Measurements from ENCODE around the gene NHSL2.

GRCh38 chrX:72165551-72165950, 254.9 kb downstream of the NHSL2 start:
- no peak for TF ChIP-seq CTCF (conservative IDR thresholded peaks at IDR 0.05; ENCODE audit: low read depth, low read length)
- no peak for TF ChIP-seq EZH2 (IDR thresholded peaks at IDR 0.05; ENCODE audit: borderline replicate concordance, low read depth, low read length, poor library complexity, severe bottlenecking)

Measured in A673 (cell line).